ENCODE data around the gene ACP5.
A peak's percentile ranks its signal among the peaks of the same experiment; 100 is the strongest.
"Not testable (repeated sequence)": the region's sequence is repeated elsewhere in the genome, so short reads cannot be mapped to it uniquely, and the experiment has no call there.

Gene ACP5

GRCh38 chr19:11577451-11578257 is at the start of gene ACP5:
TSS of gene ACP5 (minus strand) at chr19:11577645. CDS start at chr19:11577317, 328 bp downstream.
- no peak for FAIRE-seq

- no peak for FAIRE-seq
Measured at GRCh38 chr19:11626252-11626651, 48.8 kb upstream of the ACP5 start.

- no peak for FAIRE-seq
Measured at GRCh38 chr19:11624069-11624463, 46.6 kb upstream of the ACP5 start.

GRCh38 chr19:11622401-11622800 is 45.0 kb upstream of the ACP5 start:
- not testable (repeated sequence) for FAIRE-seq

- no peak for FAIRE-seq
Measured at GRCh38 chr19:11620553-11620952, 43.1 kb upstream of the ACP5 start.

GRCh38 chr19:11617180-11618062 is 40.0 kb upstream of the ACP5 start:
- no peak for FAIRE-seq

GRCh38 chr19:11612816-11613511 is 35.5 kb upstream of the ACP5 start:
- FAIRE-seq: no peak

GRCh38 chr19:11611730-11612129 is 34.3 kb upstream of the ACP5 start:
- FAIRE-seq: no peak

GRCh38 chr19:11606484-11606883 is 29.0 kb upstream of the ACP5 start:
- FAIRE-seq: no peak

- not testable (repeated sequence) for FAIRE-seq
Measured at GRCh38 chr19:11599704-11600103, 22.3 kb upstream of the ACP5 start.

GRCh38 chr19:11598746-11599145 is 21.3 kb upstream of the ACP5 start:
- FAIRE-seq: no peak

- no peak for FAIRE-seq
Measured at GRCh38 chr19:11598103-11598483, 20.6 kb upstream of the ACP5 start.

- peak; percentile 96 for FAIRE-seq
Measured at GRCh38 chr19:11597202-11598102, 20.0 kb upstream of the ACP5 start, which contains the start of gene ZNF627. TSS of gene ZNF627 (plus strand) at chr19:11597483. CDS start at chr19:11597628, 145 bp downstream.

- FAIRE-seq: no peak
Measured at GRCh38 chr19:11596156-11596555, 18.7 kb upstream of the ACP5 start.

GRCh38 chr19:11594084-11594483 is 16.6 kb upstream of the ACP5 start:
- no peak for FAIRE-seq

GRCh38 chr19:11587975-11588631 is 10.7 kb upstream of the ACP5 start:
- FAIRE-seq: no peak

GRCh38 chr19:11587302-11587974 is 10.0 kb upstream of the ACP5 start:
- no peak for FAIRE-seq

GRCh38 chr19:11586331-11586730 is 8.9 kb upstream of the ACP5 start:
- FAIRE-seq: no peak

- FAIRE-seq: no peak
Measured at GRCh38 chr19:11581740-11582139, 4.3 kb upstream of the ACP5 start.

- no peak for FAIRE-seq
Measured at GRCh38 chr19:11580116-11580515, 2.7 kb upstream of the ACP5 start.
